GM19099 (cell line): ENCODE results near the gene KRTAP4-5.
"Not testable (repeated sequence)": the region's sequence is repeated elsewhere in the genome, so short reads cannot be mapped to it uniquely, and the experiment has no call there.

Source experiments
- POLR2A ChIP-seq: IDR thresholded peaks from 3 replicates; pipeline ENCODE4 v1.6.1; 2011; ENCODE audit warnings: low read depth; ENCODE audit not compliant: insufficient read length; ENCODE audit errors: extremely low read depth

KRTAP4-5 gene

DNA sequence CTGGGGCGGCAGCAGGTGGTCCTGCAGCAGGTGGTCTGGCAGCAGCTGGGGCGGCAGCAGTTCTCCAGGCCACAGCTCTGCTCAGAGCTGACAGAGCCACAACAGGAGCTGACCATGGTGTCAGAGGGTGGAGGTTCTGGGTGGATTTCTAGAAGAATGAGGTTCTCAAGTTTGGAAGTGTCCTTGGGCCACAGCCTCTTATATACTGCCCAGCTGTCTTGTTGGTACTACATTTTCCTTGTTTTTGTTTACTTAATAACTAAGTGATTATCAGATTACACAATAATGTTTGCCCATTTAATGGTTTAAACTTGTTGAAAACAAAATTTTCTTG, at the start of gene KRTAP4-5:
KRTAP4-5 (minus strand) TSS at position 174 of the 334 bp plus-strand sequence; CDS start at position 116, 58 bp downstream.
- TF ChIP-seq POLR2A: no peak

DNA sequence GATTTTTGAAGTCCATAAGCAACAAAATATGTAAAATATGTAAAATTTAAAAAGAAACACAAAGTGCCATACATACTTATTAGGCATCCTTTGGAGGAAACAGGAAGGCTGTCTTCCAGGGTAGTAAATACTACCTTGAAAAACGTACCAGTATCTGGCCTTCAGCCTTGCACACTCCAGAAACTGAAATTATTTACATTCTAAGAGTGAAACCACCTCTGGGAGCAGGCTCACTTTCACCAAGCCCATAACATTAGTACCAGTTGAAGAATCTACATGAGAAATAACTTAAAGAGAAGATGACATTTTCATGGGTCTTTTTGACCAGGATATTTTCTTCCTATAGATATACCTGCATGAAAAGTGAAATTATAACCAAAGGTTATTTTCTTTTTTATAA, 46.4 kb upstream of the KRTAP4-5 start:
- no peak for TF ChIP-seq POLR2A

DNA sequence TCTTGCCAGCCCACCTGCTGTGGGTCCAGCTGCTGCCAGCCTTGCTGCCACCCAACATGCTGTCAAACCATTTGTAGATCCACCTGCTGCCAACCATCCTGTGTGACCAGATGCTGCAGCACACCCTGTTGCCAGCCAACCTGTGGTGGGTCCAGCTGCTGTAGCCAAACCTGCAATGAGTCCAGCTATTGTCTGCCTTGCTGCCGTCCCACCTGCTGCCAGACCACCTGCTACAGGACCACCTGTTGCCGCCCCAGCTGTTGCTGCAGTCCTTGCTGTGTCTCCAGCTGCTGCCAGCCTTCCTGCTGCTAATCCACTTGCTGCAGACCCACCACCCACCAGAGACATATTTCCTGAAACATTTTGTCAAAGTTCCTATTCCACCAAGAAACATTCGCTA, 40.7 kb upstream of the KRTAP4-5 start:
- no peak for TF ChIP-seq POLR2A

DNA sequence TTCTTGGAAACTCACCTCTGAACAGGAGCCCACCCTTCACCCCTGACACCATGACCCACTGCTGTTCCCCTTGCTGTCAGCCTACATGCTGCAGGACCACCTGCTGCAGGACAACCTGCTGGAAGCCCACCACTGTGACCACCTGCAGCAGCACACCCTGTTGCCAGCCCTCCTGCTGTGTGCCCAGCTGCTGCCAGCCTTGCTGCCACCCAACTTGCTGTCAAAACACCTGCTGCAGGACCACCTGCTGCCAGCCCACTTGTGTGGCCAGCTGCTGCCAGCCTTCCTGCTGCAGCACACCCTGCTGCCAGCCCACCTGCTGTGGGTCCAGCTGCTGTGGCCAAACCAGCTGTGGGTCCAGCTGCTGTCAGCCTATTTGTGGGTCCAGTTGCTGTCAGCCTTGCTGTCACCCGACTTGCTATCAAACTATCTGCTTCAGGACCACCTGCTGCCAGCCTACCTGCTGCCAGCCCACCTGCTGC, 40.3 kb upstream of the KRTAP4-5 start, which contains the start of gene KRTAP9-1:
KRTAP9-1 (plus strand) TSS at position 51 of the 482 bp plus-strand sequence; CDS start at position 51, 0 bp downstream.
- TF ChIP-seq POLR2A: not testable (repeated sequence)

DNA sequence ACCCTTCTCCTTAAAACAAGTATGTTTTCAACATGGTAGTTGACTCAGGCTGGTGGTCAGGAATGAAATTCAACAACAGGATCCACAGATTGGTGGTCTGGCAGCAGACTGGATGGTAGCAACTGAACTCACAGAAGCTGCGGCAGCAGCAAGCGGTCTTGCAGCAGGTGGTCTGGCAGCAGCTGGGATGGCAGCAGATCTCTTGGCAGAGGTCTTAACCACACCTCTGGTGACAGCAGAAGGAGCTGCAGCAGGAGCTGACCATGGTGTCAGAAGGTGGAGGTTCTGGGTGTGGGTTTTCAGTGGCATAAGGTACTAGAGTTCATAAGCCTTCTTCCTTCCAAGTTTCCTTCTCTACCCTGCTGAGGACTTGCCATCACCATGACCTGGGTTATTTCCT, 37.2 kb upstream of the KRTAP4-5 start:
- no peak for TF ChIP-seq POLR2A

DNA sequence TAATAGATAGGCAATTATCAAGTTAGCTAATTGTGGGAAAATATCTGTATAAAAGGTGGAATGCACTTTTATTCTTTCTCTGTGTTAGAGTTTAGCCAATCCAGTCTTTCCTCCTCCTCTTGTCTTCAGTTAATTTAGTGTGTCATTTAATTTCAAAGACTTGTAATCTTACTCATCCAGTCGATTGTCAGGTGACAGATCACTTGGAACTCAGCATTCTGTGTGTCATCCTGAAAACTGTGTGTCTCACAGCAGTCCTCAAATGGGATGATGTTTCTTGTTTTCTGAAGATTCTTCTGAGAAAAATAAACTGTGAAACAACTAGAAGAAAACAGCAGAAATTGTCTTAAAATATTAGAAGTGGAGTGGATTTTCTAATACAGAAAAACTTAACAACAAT, 35.4 kb upstream of the KRTAP4-5 start:
- TF ChIP-seq POLR2A: no peak

GRCh38 chr17:41184480-41184961, 34.9 kb upstream of the KRTAP4-5 start, which contains the start of gene KRTAP4-1:
KRTAP4-1 (minus strand) TSS chr17:41184911; CDS start chr17:41184854, 57 bp downstream.
- no peak for TF ChIP-seq POLR2A

GRCh38 chr17:41178843-41179616, 29.4 kb upstream of the KRTAP4-5 start:
- TF ChIP-seq POLR2A: no peak

GRCh38 chr17:41178341-41178740, 28.7 kb upstream of the KRTAP4-5 start:
- TF ChIP-seq POLR2A: no peak

DNA sequence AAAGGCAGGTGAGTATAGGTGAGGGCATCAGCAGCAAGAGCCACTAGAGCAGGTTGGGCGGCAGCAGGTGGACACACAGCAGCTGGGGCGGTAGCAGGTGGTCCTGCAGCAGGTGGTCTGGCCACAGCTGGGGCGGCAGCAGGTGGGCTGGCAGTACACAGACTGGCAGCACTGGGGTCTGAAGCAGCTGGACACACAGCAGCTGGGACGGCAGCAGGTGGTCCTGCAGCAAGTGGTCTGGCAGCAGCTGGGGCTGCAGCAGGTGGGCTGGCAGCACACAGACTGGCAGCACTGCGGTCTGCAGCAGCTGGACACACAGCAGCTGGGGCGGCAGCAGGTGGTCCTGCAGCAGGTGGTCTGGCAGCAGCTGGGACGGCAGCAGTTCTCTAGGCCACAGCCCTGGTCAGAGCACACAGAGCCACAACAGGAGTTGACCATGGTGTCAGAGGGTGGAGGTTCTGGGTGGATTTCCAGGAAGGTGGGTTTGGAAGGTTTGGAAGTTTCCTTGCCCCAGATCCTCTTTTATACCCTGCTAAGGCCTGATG, 28.2 kb upstream of the KRTAP4-5 start, which contains the start of gene KRTAP4-2:
KRTAP4-2 (minus strand) TSS at position 495 of the 545 bp plus-strand sequence; CDS start at position 438, 57 bp downstream.
- no peak for TF ChIP-seq POLR2A

DNA sequence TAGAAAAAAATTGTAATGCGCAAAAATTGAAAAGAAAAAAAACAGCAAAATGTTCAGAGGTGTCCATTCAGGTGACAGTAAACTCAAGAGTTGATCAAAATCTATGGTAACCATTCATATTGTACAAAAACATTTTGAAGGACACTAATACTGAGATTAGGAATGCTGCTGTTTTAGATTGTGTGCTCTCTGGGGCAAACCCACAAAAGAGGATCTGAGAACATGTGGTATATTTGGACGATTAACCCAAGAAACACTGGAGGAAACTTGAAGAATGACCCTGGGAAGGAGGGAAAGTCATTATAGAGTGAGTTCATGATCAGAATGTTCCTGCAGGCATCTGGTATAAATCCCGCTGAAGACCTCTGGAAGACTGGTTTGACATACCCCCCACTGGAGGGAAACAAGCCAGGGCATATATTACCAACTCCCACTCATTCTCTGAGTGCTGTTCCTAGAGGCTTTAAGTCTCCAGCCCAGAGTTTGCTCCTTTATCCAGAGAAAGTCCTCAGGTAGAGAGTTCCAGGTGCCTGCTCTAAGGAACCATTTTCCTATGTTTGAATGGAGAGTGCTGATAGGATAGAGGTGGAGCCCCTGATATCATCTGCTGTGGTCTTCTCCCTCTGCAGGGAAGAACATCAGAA, 27.2 kb upstream of the KRTAP4-5 start:
- TF ChIP-seq POLR2A: no peak

- no peak for TF ChIP-seq POLR2A
Observed at GRCh38 chr17:41171886-41172285, 22.3 kb upstream of the KRTAP4-5 start.

DNA sequence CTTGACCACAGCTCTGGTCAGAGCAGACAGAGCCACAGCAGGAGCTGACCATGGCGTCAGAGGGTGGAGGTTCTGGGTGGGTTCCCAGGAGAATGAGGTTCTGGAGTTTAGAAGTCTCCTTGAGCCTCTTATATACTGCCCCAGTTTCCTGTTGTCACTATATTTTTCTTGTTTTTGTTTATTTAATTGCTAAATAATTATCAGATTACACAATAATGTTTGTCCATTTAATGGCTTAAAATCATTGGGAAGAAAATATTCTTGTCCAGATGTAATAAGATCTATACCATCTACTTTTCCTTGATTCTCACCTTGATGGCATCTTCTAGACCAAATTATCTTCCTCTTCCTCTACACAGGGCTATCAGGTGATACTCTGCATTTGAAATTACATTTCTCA, 18.5 kb upstream of the KRTAP4-5 start, which contains the start of gene KRTAP4-3:
KRTAP4-3 (minus strand) TSS at position 101 of the 400 bp plus-strand sequence; CDS start at position 52, 49 bp downstream.
- no peak for TF ChIP-seq POLR2A

DNA sequence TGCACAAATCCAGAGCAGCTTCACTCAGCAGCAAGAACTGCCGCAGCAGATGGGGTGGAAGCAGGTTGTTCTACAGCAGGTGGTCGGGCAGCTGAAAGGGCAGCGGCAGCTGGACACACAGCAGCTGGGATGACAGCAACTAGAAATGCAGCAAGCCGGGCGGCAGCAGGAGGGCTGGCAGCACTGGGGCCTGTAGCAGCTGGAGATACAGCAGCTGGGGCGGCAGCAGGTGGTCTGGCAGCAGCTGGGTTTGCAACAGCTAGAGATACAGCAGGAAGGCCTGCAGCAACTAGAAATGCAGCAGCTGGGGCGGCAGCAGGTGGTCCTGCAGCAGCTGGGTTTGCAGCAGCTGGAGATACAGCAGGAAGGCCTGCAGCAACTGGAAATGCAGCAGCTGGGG, 17.9 kb upstream of the KRTAP4-5 start:
- TF ChIP-seq POLR2A: no peak

DNA sequence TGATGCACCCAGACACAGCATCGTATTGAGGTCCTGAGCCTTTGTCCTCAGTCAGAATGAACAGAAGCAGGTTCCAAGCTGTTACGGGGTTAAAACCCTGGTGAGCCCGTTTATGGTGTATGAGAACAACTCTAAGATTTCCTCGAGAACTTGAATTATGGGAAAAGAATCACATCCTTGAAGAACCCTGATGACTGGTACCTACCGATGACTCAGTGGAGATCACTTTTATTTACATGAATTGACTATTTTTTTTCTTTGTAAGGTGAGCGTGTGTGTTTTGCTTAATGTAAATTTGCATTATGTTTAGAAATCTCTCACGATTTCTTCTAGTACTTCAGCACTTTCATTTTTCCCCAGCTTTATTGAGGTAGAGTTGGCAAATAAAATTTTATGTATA, 14.2 kb upstream of the KRTAP4-5 start:
- TF ChIP-seq POLR2A: no peak
